ENCODE results near the gene CCR6.
"Not testable (repeated sequence)": the region's sequence is repeated elsewhere in the genome, so short reads cannot be mapped to it uniquely, and the experiment has no call there.

Gene CCR6

GRCh38 chr6:167146135-167146534 lies 23.2 kb downstream of the CCR6 start:
- no peak for DNase-seq

DNA sequence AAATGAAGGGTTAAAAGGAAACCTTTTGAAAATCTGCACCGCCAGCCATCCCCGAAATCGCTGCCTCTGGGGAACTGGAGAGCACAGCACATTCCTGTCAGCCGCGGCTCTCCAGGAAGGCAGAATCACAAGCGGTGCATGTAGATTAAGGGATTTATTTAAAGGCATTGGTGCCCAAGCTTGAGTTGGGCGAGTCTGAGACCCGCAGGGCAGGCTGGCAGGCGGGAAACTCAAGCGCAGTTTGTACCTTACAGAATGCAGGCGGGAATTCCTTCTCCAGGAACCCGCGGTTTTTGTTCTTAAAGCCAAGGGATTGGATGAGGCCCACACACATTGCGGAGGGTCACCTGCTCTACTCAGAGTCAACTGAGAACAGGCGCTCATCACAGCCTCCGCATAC lies 24.1 kb downstream of the CCR6 start:
- DNase-seq: no peak

- DNase-seq: no peak
These were observed 25.1 kb downstream of the CCR6 start for GRCh38 chr6:167148021-167148420.

GRCh38 chr6:167148997-167149396 lies 26.1 kb downstream of the CCR6 start:
- DNase-seq: no peak

DNA sequence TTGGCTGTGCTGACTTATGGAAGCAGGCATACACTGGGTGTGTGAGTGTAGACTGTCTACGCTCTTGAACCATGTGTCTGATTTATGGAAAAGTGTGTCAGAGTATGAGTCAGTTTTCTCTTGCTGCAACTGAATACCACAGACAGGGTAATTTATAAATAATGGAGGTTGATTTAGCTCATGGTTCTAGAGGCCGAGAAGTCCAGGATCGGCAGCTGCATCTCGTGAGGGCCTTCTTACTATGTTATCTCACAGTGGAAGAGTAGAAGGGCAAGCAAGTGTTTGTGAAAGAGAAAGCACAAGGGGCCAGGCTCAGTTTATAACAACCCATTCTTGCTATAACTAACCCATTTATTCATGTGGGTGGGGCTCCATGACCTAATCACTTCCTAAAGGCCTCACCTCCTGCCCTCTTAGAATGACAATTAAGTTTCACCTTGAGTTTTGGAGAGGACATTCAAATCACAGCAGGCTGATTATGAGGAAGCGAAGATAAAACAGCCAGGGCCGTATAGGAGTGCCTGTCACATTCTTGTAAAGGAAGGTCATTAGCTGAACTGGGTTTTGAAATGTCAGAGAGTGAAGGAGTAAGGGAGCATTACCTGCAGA lies 28.1 kb downstream of the CCR6 start:
- DNase-seq: no peak

DNA sequence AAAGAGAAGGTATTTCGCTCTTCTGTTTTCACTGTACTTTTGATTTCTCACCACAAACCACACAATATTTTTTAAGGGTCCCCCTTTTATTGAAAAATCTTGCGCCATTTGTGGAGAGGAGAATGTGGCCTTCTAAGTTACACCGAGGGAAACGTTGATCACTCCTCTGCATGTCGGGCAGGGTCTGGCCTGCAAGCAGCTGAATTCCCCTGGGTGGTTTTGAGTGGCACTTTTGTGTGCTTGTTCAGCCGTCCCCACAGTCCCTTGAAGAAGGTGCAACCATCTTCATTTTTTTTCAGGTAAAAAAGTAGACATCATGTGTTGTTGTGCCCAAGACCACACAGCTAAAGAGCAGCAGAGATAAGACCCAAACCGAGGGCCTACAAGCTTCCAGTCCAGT lies 28.8 kb downstream of the CCR6 start:
- no peak for DNase-seq

- DNase-seq: no peak
These were observed 30.0 kb downstream of the CCR6 start for GRCh38 chr6:167152862-167153261.

GRCh38 chr6:167153521-167153959 lies 30.6 kb downstream of the CCR6 start:
- DNase-seq: no peak

GRCh38 chr6:167154291-167154690 lies 31.4 kb downstream of the CCR6 start:
- DNase-seq: no peak

- no peak for DNase-seq
These were observed 32.0 kb downstream of the CCR6 start for GRCh38 chr6:167154895-167155294.

DNA sequence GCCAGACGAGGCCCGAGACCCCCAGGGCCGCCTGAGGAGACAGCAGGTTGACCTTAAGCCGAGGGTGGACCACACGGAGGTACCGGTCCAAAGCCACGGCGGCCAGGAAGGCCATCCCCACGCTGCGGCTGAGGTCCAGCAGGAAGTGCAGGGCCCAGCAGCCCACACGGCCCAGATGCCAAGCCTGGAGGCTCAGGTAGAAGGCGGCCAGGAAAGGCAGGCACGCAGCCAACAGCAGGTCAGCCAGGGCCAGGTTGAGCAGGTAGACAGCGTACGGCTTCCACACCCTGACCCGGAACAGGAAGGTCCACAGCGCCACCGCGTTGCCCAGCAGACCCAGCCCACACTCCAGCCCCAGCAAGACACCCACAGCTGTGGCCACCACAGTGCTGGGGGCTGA lies 34.5 kb downstream of the CCR6 start:
- DNase-seq: no peak

DNA sequence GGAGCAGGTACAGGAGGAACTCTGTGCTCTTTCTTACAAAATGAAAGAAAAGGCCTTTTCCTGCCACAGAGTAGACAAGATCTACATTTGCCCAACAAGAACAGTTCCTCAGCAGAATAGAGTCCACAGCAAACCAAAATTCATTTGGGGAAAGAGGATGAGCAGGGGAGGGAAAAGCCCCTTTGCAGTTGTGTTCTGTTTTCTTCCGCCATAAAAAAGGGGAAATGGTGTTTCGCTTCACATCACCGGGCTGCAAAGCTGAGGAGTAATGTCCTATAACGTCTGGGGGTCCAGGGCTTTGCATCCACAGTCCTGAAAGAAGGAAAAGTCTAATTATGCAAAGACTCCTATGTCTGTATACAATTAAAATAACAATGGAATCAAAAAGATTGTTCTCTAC lies 35.0 kb downstream of the CCR6 start, which contains the start of gene GPR31:
GPR31 (minus strand) TSS at position 118 of the 400 bp plus-strand sequence. CDS start 149 bp downstream, outside the sequence.
- no peak for DNase-seq

DNA sequence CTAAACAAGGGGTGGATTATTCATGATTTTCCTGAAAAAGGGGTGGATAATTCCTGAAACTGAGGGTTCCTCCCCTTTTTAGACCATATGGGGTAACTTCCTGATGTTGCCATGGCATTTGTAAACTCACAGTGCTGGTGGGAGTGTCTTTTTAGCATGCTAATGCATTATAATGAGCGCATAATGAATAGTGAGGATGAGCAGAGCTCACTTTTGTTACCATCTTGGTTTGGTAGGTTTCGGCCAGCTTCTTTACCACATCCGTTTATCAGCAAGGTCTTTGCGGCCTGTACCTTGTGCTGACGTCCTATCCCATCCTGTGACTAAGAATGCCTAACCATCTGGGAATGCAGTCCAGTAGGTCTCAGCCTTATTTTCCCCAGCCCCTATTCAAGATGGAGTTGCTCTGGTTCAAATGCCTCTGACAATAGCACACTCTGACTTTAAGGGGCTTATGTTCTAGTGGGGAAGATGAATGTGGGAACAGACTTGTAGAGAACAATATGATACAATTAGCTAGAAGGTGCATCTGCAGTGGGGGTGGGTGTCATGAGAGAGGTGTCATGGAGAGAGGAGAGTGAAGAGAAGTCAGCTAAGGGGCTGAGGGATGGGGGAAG lies 39.1 kb downstream of the CCR6 start:
- DNase-seq: no peak

DNA sequence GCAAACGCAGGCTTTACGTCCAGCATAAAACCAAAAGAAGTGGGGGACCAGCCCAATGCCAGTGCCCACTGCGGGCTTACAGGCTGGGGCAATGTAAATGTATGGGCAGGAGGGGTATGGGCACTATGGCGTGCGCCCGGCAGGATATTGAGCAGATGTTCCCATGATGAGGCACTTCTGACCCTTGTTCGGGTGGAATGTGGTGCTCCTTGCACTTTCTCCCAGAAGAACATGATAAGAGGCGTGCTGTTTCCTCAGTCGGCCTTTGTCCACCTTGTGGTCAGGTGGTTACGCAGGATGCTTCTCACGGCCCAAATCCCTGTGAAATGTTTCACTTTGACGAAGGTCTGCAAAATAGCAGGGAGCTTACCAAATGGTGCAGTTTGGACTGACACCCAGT lies 39.7 kb downstream of the CCR6 start:
- DNase-seq: no peak

DNA sequence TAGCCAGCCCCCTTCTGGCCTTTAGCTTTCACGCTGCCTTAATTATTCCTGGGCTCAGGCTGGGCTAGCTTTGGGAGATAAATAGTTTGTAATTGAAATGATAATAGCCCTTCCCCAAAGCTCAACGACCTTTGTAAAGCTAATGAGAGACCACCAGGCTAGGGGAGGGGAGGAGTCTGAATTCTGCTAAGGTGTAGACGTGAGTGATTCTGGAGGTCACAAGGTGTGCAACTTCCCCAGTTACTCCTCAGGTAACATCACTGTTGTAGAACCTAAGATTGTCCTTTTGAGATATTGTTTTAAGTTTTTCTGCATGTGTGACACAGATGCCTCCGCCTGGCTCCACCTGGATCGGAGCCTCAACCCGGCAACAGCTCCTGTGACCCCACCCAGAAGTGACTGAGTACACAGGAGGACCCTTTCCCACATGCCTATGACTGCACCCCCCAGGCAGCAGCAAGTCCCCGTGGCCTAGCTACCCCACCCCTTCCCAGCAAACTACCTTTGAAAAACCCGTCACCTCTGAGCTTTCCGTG lies 40.6 kb downstream of the CCR6 start:
- no peak for DNase-seq

- DNase-seq: no peak
These were observed 41.4 kb downstream of the CCR6 start for GRCh38 chr6:167164261-167164660.

GRCh38 chr6:167165858-167166471 lies 43.1 kb downstream of the CCR6 start:
- no peak for DNase-seq

- not testable (repeated sequence) for DNase-seq
These were observed 44.8 kb downstream of the CCR6 start for GRCh38 chr6:167167699-167168098.

DNA sequence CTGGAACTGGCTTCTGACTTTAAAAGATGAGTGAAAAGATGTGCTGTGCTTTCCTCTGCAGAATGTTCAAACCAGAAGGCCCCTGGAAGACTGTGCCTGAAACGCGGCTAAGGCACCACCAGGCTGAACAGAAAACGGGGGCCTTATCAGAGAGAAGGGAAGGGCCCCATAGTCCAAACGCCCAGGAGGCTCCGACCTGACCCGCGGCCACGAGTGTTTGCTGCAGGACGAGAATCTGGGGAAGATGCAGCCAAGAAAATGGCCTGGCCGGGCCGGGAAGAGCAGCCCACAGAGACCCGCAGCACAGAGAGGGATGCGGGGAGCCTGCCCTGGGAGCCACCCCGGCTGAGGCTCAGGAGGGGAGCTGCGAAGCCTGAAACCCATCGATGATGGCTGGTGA lies 45.4 kb downstream of the CCR6 start:
- not testable (repeated sequence) for DNase-seq

DNA sequence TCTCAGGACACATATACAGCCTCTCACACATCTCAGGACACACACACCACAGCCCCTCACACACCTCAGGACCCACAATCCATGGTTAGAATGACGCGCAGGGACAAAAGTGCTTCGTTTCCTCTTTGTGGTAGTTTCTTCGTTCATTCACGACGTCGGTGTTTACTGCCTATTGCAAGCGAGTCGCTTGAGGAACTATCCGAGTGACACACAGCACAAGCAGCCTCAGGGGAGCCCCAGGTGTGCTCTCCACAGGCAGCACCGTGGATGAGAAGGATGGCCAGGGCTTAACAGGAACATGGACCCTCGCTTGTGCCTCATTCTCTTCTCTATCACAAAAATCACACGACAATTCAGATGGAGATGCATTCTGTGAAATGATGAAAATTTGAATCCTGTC lies 47.0 kb downstream of the CCR6 start:
- not testable (repeated sequence) for DNase-seq

- DNase-seq: not testable (repeated sequence)
These were observed 48.4 kb downstream of the CCR6 start for GRCh38 chr6:167171300-167171699.

GRCh38 chr6:167172011-167172410 lies 49.1 kb downstream of the CCR6 start:
- DNase-seq: not testable (repeated sequence)

DNA sequence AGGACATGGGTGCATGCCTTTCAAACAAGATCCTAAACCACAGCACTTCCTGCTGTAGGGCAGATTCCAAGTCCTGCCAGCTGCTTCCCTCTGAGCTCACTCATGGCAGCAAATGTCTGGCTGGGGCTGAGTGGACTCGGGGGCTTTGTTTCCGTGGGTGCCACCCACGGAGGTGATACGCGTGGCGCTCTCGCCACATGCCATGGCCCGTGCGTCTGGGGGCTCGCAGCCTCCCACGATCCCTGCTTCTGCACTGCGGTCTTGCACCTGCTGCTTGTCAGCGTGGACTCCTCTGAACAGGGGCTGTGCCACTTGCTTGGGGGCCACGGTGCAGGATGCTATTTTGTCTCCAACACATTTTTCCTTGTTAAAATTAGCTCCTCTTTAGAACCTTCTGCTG lies 54.4 kb downstream of the CCR6 start:
- not testable (repeated sequence) for DNase-seq
